ENCODE data around the gene RAPGEF6. TPM values are rescaled to one million over a fixed set of nuclear protein-coding genes. Genes with fewer than 3 reads are reported as not detected.

RAPGEF6 gene
- polyA plus RNA-seq, 1 donor from 2014 or later = 121 TPM

DNA sequence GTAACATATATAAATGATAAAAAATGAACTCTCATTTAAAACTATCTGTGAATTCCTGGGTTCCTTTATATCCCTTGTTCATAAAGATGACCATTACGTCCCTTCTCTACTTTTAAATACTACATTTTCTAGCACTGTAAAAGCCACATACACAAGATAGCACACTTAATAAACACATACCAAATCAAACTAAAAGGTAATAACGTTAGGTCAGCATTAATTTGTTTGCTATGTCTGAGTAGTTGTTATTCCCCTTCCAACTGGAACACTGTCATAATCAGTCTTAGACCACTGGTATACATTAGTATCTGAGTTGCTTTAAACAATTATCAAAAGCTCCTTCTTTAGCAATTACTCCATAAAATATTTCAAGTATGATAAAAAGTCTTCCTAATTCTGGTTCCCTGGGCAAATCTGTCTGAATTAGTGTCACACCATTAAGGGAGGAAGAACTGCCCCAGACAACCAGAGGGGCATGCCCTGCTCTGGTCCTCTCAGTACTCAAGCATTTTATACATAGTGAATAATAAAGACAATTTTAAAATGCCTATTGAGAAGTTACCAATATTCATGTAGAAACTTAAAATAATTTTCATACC, 98.1 kb downstream of the RAPGEF6 start:
- H3K9ac ChIP-seq (ENCODE audit: low read length) = no peak overlapping the region
- peak overlapping the region; percentile 46 for H3K27ac ChIP-seq (ENCODE audit: low read length)
- no peak overlapping the region for H3K4me3 ChIP-seq (ENCODE audit: low read length)
- no peak overlapping the region for H2AFZ ChIP-seq (ENCODE audit: low read depth, low read length)
- H3K4me2 ChIP-seq (ENCODE audit: low read length) = peak overlapping the region; percentile 33
- H3K9me2 ChIP-seq (ENCODE audit: insufficient read depth, low read length) = no peaks in the 10 kb centered on the region
- no peaks in the 10 kb centered on the region for H3K27me3 ChIP-seq (ENCODE audit: insufficient read depth, low read depth, low read length)
- no peaks in the 10 kb centered on the region for H3K9me3 ChIP-seq (ENCODE audit: low read length)
- no peaks in the 10 kb centered on the region for H3K36me3 ChIP-seq (ENCODE audit: insufficient read depth, low read length)
- peaks cover 4% of the 10 kb centered on the region for H3K79me2 ChIP-seq (replicated peaks; ENCODE audit: insufficient read depth, low read length)
- H4K20me1 ChIP-seq (ENCODE audit: insufficient read depth) = no peaks in the 10 kb centered on the region
- TF ChIP-seq, protein P1, sequence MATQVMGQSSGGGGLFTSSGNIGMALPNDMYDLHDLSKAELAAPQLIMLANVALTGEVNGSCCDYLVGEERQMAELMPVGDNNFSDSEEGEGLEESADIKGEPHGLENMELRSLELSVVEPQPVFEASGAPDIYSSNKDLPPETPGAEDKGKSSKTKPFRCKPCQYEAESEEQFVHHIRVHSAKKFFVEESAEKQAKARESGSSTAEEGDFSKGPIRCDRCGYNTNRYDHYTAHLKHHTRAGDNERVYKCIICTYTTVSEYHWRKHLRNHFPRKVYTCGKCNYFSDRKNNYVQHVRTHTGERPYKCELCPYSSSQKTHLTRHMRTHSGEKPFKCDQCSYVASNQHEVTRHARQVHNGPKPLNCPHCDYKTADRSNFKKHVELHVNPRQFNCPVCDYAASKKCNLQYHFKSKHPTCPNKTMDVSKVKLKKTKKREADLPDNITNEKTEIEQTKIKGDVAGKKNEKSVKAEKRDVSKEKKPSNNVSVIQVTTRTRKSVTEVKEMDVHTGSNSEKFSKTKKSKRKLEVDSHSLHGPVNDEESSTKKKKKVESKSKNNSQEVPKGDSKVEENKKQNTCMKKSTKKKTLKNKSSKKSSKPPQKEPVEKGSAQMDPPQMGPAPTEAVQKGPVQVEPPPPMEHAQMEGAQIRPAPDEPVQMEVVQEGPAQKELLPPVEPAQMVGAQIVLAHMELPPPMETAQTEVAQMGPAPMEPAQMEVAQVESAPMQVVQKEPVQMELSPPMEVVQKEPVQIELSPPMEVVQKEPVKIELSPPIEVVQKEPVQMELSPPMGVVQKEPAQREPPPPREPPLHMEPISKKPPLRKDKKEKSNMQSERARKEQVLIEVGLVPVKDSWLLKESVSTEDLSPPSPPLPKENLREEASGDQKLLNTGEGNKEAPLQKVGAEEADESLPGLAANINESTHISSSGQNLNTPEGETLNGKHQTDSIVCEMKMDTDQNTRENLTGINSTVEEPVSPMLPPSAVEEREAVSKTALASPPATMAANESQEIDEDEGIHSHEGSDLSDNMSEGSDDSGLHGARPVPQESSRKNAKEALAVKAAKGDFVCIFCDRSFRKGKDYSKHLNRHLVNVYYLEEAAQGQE (IDR thresholded peaks at IDR 0.05; ENCODE audit: borderline replicate concordance) = no peak
- TF ChIP-seq SMC3 (conservative IDR thresholded peaks at IDR 0.05; ENCODE audit: poor library complexity) = no peak
- no peak for TF ChIP-seq RAD21 (conservative IDR thresholded peaks at IDR 0.05)
- no peak for TF ChIP-seq POLR2AphosphoS5 (IDR thresholded peaks at IDR 0.05)
- TF ChIP-seq, protein P2, sequence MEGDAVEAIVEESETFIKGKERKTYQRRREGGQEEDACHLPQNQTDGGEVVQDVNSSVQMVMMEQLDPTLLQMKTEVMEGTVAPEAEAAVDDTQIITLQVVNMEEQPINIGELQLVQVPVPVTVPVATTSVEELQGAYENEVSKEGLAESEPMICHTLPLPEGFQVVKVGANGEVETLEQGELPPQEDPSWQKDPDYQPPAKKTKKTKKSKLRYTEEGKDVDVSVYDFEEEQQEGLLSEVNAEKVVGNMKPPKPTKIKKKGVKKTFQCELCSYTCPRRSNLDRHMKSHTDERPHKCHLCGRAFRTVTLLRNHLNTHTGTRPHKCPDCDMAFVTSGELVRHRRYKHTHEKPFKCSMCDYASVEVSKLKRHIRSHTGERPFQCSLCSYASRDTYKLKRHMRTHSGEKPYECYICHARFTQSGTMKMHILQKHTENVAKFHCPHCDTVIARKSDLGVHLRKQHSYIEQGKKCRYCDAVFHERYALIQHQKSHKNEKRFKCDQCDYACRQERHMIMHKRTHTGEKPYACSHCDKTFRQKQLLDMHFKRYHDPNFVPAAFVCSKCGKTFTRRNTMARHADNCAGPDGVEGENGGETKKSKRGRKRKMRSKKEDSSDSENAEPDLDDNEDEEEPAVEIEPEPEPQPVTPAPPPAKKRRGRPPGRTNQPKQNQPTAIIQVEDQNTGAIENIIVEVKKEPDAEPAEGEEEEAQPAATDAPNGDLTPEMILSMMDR (IDR thresholded peaks at IDR 0.05; ENCODE audit: poor library complexity, severe bottlenecking) = no peak
- no peak for TF ChIP-seq EZH2 (IDR thresholded peaks at IDR 0.05; ENCODE audit: borderline replicate concordance, insufficient read depth, low read length, poor library complexity, severe bottlenecking)
- TF ChIP-seq EP300 (conservative IDR thresholded peaks at IDR 0.05; ENCODE audit: poor library complexity, severe bottlenecking) = no peak
- TF ChIP-seq TAF1 (IDR thresholded peaks at IDR 0.05; ENCODE audit: low read depth) = no peak
- TF ChIP-seq MXI1 (conservative IDR thresholded peaks at IDR 0.05; ENCODE audit: poor library complexity, severe bottlenecking) = no peak
- no peaks in the 10 kb centered on the region for H3F3A ChIP-seq (ENCODE audit: insufficient read depth, low read length, poor library complexity, severe bottlenecking)

DNA sequence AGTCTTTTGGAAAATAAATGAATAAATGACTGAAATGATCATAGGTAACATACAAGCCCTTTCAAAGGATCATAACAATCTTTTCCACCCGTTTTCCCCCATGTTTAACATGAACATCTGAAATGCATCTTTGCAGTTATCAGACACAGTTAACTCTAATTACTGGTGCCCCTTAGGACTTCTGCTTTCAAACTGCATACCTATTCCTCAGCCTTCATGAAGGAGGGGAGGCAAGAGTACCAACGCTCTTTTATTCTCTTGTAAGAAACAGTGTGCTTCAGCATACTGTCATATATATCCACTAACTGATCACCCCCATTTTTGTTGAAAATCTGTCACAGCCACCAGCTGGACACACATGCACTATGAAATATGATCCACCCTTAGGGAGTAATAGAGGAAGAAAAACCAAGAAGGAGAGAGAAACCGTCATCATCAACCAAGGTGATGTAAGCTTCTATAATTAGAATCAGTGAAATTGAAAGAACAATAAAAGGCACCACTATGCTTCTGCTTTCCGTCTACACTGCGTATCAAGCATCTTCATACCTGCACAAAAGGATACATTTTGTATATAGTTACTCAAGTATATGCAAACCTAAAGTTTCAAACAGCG, 98.7 kb downstream of the RAPGEF6 start:
- H4K20me1 ChIP-seq (ENCODE audit: insufficient read depth) = no peaks in the 10 kb centered on the region
- no peak for TF ChIP-seq TAF1 (IDR thresholded peaks at IDR 0.05; ENCODE audit: low read depth)
- TF ChIP-seq EZH2 (IDR thresholded peaks at IDR 0.05; ENCODE audit: borderline replicate concordance, insufficient read depth, low read length, poor library complexity, severe bottlenecking) = no peak
- TF ChIP-seq, protein P1 (IDR thresholded peaks at IDR 0.05; ENCODE audit: borderline replicate concordance) = no peak
- TF ChIP-seq SMC3 (conservative IDR thresholded peaks at IDR 0.05; ENCODE audit: poor library complexity) = no peak
- no peak for TF ChIP-seq RAD21 (conservative IDR thresholded peaks at IDR 0.05)
- TF ChIP-seq MXI1 (conservative IDR thresholded peaks at IDR 0.05; ENCODE audit: poor library complexity, severe bottlenecking) = no peak
- no peak for TF ChIP-seq EP300 (conservative IDR thresholded peaks at IDR 0.05; ENCODE audit: poor library complexity, severe bottlenecking)
- TF ChIP-seq POLR2AphosphoS5 (IDR thresholded peaks at IDR 0.05) = no peak
- TF ChIP-seq, protein P2 (IDR thresholded peaks at IDR 0.05; ENCODE audit: poor library complexity, severe bottlenecking) = no peak
- H3K27ac ChIP-seq (ENCODE audit: low read length) = peak overlapping the region; percentile 46
- H3K4me3 ChIP-seq (ENCODE audit: low read length) = no peak overlapping the region
- no peak overlapping the region for H3K9ac ChIP-seq (ENCODE audit: low read length)
- peak overlapping the region; percentile 15 for H2AFZ ChIP-seq (ENCODE audit: low read depth, low read length)
- H3K9me2 ChIP-seq (ENCODE audit: insufficient read depth, low read length) = no peaks in the 10 kb centered on the region
- H3K9me3 ChIP-seq (ENCODE audit: low read length) = no peaks in the 10 kb centered on the region
- peaks cover 10% of the 10 kb centered on the region for H3K79me2 ChIP-seq (replicated peaks; ENCODE audit: insufficient read depth, low read length)
- H3K27me3 ChIP-seq (ENCODE audit: insufficient read depth, low read depth, low read length) = no peaks in the 10 kb centered on the region
- no peaks in the 10 kb centered on the region for H3F3A ChIP-seq (ENCODE audit: insufficient read depth, low read length, poor library complexity, severe bottlenecking)
- H3K4me2 ChIP-seq (ENCODE audit: low read length) = peak overlapping the region; percentile 33
- no peaks in the 10 kb centered on the region for H3K36me3 ChIP-seq (ENCODE audit: insufficient read depth, low read length)

Measured in neural cell (in vitro differentiated cells).